Smooth muscle cell (in vitro differentiated cells): ENCODE results near the gene C17orf100. TPM values are rescaled to one million over a fixed set of nuclear protein-coding genes. Genes with fewer than 3 reads are reported as not detected.

Experiments used
- DNase-seq: peaks from one replicate; lab custom pipeline; 2025; ENCODE audit not compliant: unreplicated experiment; lab: John Stamatoyannopoulos, UW
- H2AFZ ChIP-seq: fragments of 200-600 bp; sonication (generic); 2 replicates; pipeline ENCODE4 v1.6.0; 2016; ENCODE audit warnings: antibody characterized with exemption, low read depth, mild to moderate bottlenecking
- H3F3A ChIP-seq: fragments of 200-600 bp; sonication (generic); 2 replicates; pipeline ENCODE4 v1.6.0; 2017; ENCODE audit warnings: antibody characterized with exemption, low read depth
- H3K27ac ChIP-seq: fragments of 200-600 bp; sonication (generic); 2 replicates; pipeline ENCODE4 v1.5.1; 2016; ENCODE audit warnings: low read depth, mild to moderate bottlenecking
- H3K27me3 ChIP-seq: fragments of 200-600 bp; sonication (generic); 2 replicates; pipeline ENCODE4 v1.6.1; 2016; ENCODE audit warnings: low read depth, mild to moderate bottlenecking
- H3K36me3 ChIP-seq: fragments of 200-600 bp; sonication (generic); 2 replicates; pipeline ENCODE4 v1.5.1; 2016; ENCODE audit warnings: low read depth
- H3K4me1 ChIP-seq: fragments of 200-600 bp; sonication (generic); 2 replicates; pipeline ENCODE4 v1.5.1; 2016; ENCODE audit warnings: low read depth
- H3K4me2 ChIP-seq: fragments of 200-600 bp; sonication (generic); 2 replicates; pipeline ENCODE4 v1.6.0; 2016; ENCODE audit warnings: mild to moderate bottlenecking
- H3K4me3 ChIP-seq: fragments of 200-600 bp; sonication (generic); 2 replicates; pipeline ENCODE4 v1.5.1; 2016; ENCODE audit warnings: mild to moderate bottlenecking
- H3K79me2 ChIP-seq: fragments of 200-600 bp; sonication (generic); 2 replicates; pipeline ENCODE4 v1.6.0; 2016; ENCODE audit warnings: low read depth, mild to moderate bottlenecking
- H3K9ac ChIP-seq: fragments of 200-600 bp; sonication (generic); 2 replicates; pipeline ENCODE4 v1.6.0; 2016; ENCODE audit warnings: low read depth
- H3K9me3 ChIP-seq: fragments of 200-600 bp; sonication (generic); replicated peaks from 2 replicates; pipeline ENCODE4 v1.5.1; 2016; ENCODE audit warnings: low read depth
- H4K20me1 ChIP-seq: fragments of 200-600 bp; sonication (generic); 2 replicates; pipeline ENCODE4 v1.6.0; 2016; ENCODE audit warnings: low read depth
- WGBS: methylation state at CpG from one replicate; pipeline ENCODE4 v1.1.7; 2016; ENCODE audit warnings: low lambda C conversion rate; 5-methylcytosine and 5-hydroxymethylcytosine counted together
- polyA plus RNA-seq: library from polyadenylated mRNA; unstranded; fragments of >200 nt; fragmentation: Nextera tagmentation; extraction: Ambion mirVana; gene quantifications from 2 replicates; pipeline ENCODE4 v1.2.1, GENCODE V29; 2016
- total RNA-seq: library from RNA; depleted of rRNA; stranded (reverse); fragments of >200 nt; gene quantifications from 2 replicates; pipeline ENCODE4 v1.2.3, GENCODE V29; 2014
- TF ChIP-seq, protein P1 (sequence below): fragments of 200-600 bp; sonication (generic); IDR thresholded peaks from 2 replicates; pipeline ENCODE4 v1.5.1; 2017; ENCODE audit warnings: borderline replicate concordance, mild to moderate bottlenecking, antibody characterized with exemption; ENCODE audit not compliant: insufficient read depth, poor library complexity, severe bottlenecking

C17orf100 gene
- total and polyA plus RNA-seq, 2 experiments from 2014 or later: 5.5 to 5.8 TPM

DNA sequence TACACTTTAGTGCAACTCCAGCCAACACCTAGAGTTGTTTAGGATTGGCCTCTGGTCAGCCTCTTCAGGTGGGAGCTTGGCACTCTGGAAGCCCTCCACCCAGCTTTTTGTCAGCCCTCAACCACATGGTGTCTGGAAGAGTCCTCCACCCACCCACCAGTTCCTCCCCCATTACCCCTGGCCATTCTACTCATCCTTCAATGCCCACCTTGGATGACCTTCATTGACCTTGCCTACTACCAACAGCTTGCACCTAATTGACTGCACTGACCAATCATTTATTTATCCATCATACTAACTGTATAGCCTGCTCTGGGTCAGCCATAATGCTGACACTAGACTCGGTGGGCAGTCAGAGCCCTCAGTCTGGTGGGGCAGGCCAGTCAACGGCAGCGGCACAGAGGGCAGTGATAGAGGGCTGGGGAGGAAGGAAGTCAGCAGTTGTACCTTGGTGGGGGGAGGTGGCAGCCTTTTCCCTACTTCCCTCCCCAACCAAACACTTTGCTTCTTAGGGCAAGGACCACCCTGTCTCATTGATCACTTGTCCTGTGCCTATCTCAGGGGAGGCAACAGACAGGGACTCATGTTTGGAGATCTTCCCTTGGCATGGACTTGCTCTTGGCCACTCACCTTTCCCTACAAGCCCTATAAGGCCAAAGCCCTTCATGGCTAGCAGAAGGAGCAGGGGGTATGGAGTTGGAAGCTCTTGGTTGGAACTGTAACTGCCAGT, 32.3 kb downstream of the C17orf100 start:
- no peaks in the 10 kb centered on the region for H3K79me2 ChIP-seq
- no peak overlapping the region for H3K4me2 ChIP-seq
- H4K20me1 ChIP-seq: no peaks in the 10 kb centered on the region
- no peaks in the 10 kb centered on the region for H3K9me3 ChIP-seq
- no peak overlapping the region for H2AFZ ChIP-seq
- WGBS: 95% methylated on average over 3 of the region's 3 CpGs
- no peaks in the 10 kb centered on the region for H3K36me3 ChIP-seq
- H3K27me3 ChIP-seq: peaks cover 12% of the 10 kb centered on the region
- DNase-seq: no peak
- TF ChIP-seq, protein P1, sequence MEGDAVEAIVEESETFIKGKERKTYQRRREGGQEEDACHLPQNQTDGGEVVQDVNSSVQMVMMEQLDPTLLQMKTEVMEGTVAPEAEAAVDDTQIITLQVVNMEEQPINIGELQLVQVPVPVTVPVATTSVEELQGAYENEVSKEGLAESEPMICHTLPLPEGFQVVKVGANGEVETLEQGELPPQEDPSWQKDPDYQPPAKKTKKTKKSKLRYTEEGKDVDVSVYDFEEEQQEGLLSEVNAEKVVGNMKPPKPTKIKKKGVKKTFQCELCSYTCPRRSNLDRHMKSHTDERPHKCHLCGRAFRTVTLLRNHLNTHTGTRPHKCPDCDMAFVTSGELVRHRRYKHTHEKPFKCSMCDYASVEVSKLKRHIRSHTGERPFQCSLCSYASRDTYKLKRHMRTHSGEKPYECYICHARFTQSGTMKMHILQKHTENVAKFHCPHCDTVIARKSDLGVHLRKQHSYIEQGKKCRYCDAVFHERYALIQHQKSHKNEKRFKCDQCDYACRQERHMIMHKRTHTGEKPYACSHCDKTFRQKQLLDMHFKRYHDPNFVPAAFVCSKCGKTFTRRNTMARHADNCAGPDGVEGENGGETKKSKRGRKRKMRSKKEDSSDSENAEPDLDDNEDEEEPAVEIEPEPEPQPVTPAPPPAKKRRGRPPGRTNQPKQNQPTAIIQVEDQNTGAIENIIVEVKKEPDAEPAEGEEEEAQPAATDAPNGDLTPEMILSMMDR: no peak
- no peak overlapping the region for H3K27ac ChIP-seq
- H3K9ac ChIP-seq: no peak overlapping the region
- H3F3A ChIP-seq: no peaks in the 10 kb centered on the region
- H3K4me3 ChIP-seq: no peak overlapping the region
- H3K4me1 ChIP-seq: no peaks in the 10 kb centered on the region

DNA sequence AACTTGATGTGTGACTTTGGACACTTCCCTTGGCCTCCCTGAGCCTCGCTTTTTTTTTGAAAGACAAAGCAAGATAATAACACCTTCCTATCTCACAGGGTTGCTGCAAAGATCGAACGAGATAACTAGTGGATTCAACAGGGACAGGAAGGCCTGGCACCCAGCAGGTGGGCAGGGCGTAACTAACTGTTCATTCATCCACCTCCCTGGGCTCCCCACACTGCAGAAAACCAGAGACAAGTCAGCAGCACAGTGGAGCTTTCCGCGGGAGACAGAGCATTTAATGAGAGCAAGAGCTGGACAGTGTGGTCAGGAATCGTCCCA, 32.9 kb downstream of the C17orf100 start:
- Histone ChIP-seq H3K4me1 (no peaks in the 10 kb centered on the region), H3K27me3 (peaks cover 9% of the 10 kb centered on the region), H4K20me1 (no peaks in the 10 kb centered on the region), H3F3A (no peaks in the 10 kb centered on the region), H3K9me3 (no peaks in the 10 kb centered on the region), H3K36me3 (no peaks in the 10 kb centered on the region), H3K4me3 (no peak overlapping the region), H2AFZ (no peak overlapping the region), H3K27ac (no peak overlapping the region), H3K79me2 (no peaks in the 10 kb centered on the region), H3K4me2 (no peak overlapping the region), H3K9ac (no peak overlapping the region)
- WGBS: 74% methylated on average over 7 of the region's 7 CpGs
- TF ChIP-seq, protein P1: no peak
- DNase-seq: no peak

DNA sequence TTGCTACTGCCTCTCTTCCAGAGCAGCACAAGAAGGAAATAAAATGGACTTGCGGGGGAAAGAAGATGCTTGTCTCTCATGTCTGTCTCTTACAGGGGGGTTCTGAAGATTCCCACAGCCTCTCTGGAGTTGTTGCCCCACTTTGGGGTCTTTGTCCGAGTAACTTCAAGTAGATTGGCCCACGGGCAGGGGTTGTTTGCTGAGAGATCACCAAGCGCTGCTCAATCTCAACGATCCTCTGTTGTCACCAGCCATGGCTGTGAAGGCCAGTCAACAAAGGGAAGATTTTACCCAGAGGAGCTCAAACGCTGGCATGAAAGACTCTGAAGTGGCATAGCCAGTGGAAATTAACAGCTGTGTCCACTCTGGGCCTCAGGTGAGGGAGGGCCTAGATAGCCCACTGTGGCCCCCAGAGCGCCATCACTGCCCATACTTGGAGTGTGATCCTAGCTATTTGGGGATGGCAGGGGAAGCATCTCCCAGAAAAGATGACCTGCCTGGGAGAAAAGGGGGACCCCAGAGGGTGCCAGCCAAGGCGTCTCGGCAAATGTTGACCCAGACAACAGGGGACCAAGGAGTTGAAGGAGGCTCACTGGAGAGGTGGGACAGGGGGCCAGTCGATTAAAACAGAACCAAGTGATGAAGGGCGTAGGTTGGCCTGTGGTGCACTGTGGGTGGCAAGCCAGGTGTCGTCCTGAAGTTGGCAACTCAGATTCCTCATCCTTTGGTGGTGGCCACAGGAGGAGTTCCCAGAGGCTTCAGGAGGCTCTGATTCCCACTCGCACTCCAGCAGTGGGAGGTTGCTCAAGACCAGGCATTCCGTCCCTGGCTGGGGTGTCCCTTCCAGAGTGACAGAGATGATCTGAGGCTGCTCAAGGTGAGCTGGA, 33.6 kb downstream of the C17orf100 start:
- H3K27ac ChIP-seq: no peak overlapping the region
- no peaks in the 10 kb centered on the region for H4K20me1 ChIP-seq
- no peaks in the 10 kb centered on the region for H3K4me1 ChIP-seq
- H2AFZ ChIP-seq: no peak overlapping the region
- H3K4me2 ChIP-seq: no peak overlapping the region
- H3K9ac ChIP-seq: no peak overlapping the region
- H3K79me2 ChIP-seq: no peaks in the 10 kb centered on the region
- H3K27me3 ChIP-seq: peaks cover 6% of the 10 kb centered on the region
- no peaks in the 10 kb centered on the region for H3K36me3 ChIP-seq
- H3K4me3 ChIP-seq: no peak overlapping the region
- TF ChIP-seq, protein P1: no peak
- WGBS: 89% methylated on average over 14 of the region's 14 CpGs
- H3K9me3 ChIP-seq: no peaks in the 10 kb centered on the region
- no peaks in the 10 kb centered on the region for H3F3A ChIP-seq
- DNase-seq: no peak
